H9 (cell line): Measurements from ENCODE around the gene RNPEPL1. TPM values are rescaled to one million over a fixed set of nuclear protein-coding genes. Genes with fewer than 3 reads are reported as not detected.
A peak's percentile ranks its signal among the peaks of the same experiment; 100 is the strongest.

Experiments used
- DNase-seq: peaks from one replicate; pipeline ENCODE4 v3.0.0-alpha.2; 2017
- H2AFZ ChIP-seq: one replicate; pipeline ENCODE4 v1.6.1; 2013; ENCODE audit warnings: mild to moderate bottlenecking, low read length, control low read depth, moderate library complexity
- H2AK5ac ChIP-seq: 2 replicates; pipeline ENCODE4 v1.6.1; 2013; ENCODE audit warnings: low read length, control low read depth, mixed read lengths; ENCODE audit not compliant: insufficient read length
- H2BK120ac ChIP-seq: one replicate; pipeline ENCODE4 v1.6.1; 2013; ENCODE audit warnings: low read depth, mild to moderate bottlenecking, low read length, control low read depth, inconsistent platforms; ENCODE audit not compliant: poor library complexity, severe bottlenecking
- H2BK12ac ChIP-seq: 2 replicates; pipeline ENCODE4 v1.6.1; 2013; ENCODE audit warnings: low read length, control low read depth, mixed read lengths, low read depth; ENCODE audit not compliant: insufficient read length
- H2BK15ac ChIP-seq: 2 replicates; pipeline ENCODE4 v1.6.1; 2013; ENCODE audit warnings: low read depth, low read length, control low read depth
- H2BK20ac ChIP-seq: one replicate; pipeline ENCODE4 v1.6.1; 2013; ENCODE audit warnings: low read depth, mild to moderate bottlenecking, low read length, control low read depth, inconsistent platforms; ENCODE audit not compliant: poor library complexity, severe bottlenecking
- H2BK5ac ChIP-seq: 2 replicates; pipeline ENCODE4 v1.6.1; 2013; ENCODE audit warnings: low read length, control low read depth, mixed read lengths; ENCODE audit not compliant: insufficient read length
- H3K14ac ChIP-seq: 2 replicates; pipeline ENCODE4 v1.6.1; 2013; ENCODE audit warnings: low read length, control low read depth; ENCODE audit not compliant: insufficient read depth
- H3K18ac ChIP-seq: 2 replicates; pipeline ENCODE4 v1.6.1; 2013; ENCODE audit warnings: low read depth, mild to moderate bottlenecking, mixed read lengths, low read length, control low read depth; ENCODE audit not compliant: insufficient read length
- H3K23ac ChIP-seq: 2 replicates; pipeline ENCODE4 v1.6.1; 2013; ENCODE audit warnings: low read length, control low read depth, mixed read lengths, low read depth; ENCODE audit not compliant: insufficient read length
- H3K23me2 ChIP-seq: 2 replicates; pipeline ENCODE4 v1.6.1; 2013; ENCODE audit warnings: low read depth, mild to moderate bottlenecking, mixed read lengths, low read length, control low read depth; ENCODE audit not compliant: insufficient read length, poor library complexity, severe bottlenecking
- H3K27ac ChIP-seq: 2 replicates; pipeline ENCODE4 v1.5.1; 2013; ENCODE audit warnings: low read length, control low read depth, mixed read lengths, low read depth; ENCODE audit not compliant: insufficient read length
- H3K27me3 ChIP-seq: 2 replicates; pipeline ENCODE4 v1.6.1; 2013; ENCODE audit warnings: low read length, control low read depth, inconsistent platforms; ENCODE audit not compliant: insufficient read depth
- H3K4ac ChIP-seq: 2 replicates; pipeline ENCODE4 v1.6.1; 2013; ENCODE audit warnings: low read depth, mild to moderate bottlenecking, control low read depth, inconsistent platforms, low read length, moderate library complexity
- H3K4me1 ChIP-seq: 2 replicates; pipeline ENCODE4 v1.6.1; 2013; ENCODE audit warnings: low read length, control low read depth, inconsistent platforms; ENCODE audit not compliant: insufficient read depth
- H3K4me2 ChIP-seq: 2 replicates; pipeline ENCODE4 v1.6.1; 2013; ENCODE audit warnings: low read length, control low read depth, mixed read lengths; ENCODE audit not compliant: insufficient read length, insufficient read depth
- H3K56ac ChIP-seq: 2 replicates; pipeline ENCODE4 v1.6.1; 2013; ENCODE audit warnings: low read depth, mild to moderate bottlenecking, mixed read lengths, low read length, control low read depth; ENCODE audit not compliant: insufficient read length
- H3K79me1 ChIP-seq: 2 replicates; pipeline ENCODE4 v1.6.1; 2013; ENCODE audit warnings: low read depth, mild to moderate bottlenecking, moderate library complexity, low read length, control low read depth, inconsistent platforms; ENCODE audit not compliant: insufficient read depth, poor library complexity, severe bottlenecking
- H3K79me2 ChIP-seq: 2 replicates; pipeline ENCODE4 v1.6.1; 2013; ENCODE audit warnings: low read length, control low read depth, inconsistent platforms; ENCODE audit not compliant: insufficient read depth
- H3K9ac ChIP-seq: 2 replicates; pipeline ENCODE4 v1.6.1; 2013; ENCODE audit warnings: low read length, control low read depth, mixed read lengths; ENCODE audit not compliant: insufficient read length; ENCODE audit errors: extremely low read depth
- H3K9me3 ChIP-seq: one replicate; pipeline ENCODE4 v1.6.1; 2013; ENCODE audit warnings: low read depth, low read length, inconsistent platforms; ENCODE audit not compliant: control insufficient read depth
- H3T11ph ChIP-seq: one replicate; pipeline ENCODE4 v1.6.1; 2013; ENCODE audit warnings: mild to moderate bottlenecking, low read length, control low read depth, inconsistent platforms
- H4K20me1 ChIP-seq: one replicate; pipeline ENCODE4 v1.6.1; 2013; ENCODE audit not compliant: control insufficient read depth, insufficient read length, insufficient read depth
- H4K5ac ChIP-seq: 2 replicates; pipeline ENCODE4 v1.6.1; 2013; ENCODE audit warnings: low read depth, mild to moderate bottlenecking, mixed read lengths, low read length, control low read depth; ENCODE audit not compliant: insufficient read length
- H4K8ac ChIP-seq: replicated peaks from 2 replicates; pipeline ENCODE4 v1.6.1; 2013; ENCODE audit warnings: low read length, control low read depth, mixed read lengths, low read depth; ENCODE audit not compliant: insufficient read length
- H4K91ac ChIP-seq: 2 replicates; pipeline ENCODE4 v1.6.1; 2013; ENCODE audit warnings: low read depth, mild to moderate bottlenecking, moderate library complexity, mixed read lengths, low read length, control low read depth; ENCODE audit not compliant: insufficient read length
- H3K27ac Mint-ChIP-seq, 3 experiments: 2 replicates in 2 of 3; 3 replicates in 1 of 3; pipeline ENCODE4 v1.8.0; 2020 to 2021; ENCODE audit warnings: mixed read lengths in 3 of 3, mild to moderate bottlenecking in 1 of 3, moderate library complexity in 1 of 3
- H3K27me3 Mint-ChIP-seq: 2 replicates; pipeline ENCODE4 v1.8.0; 2021; ENCODE audit warnings: low read depth, mild to moderate bottlenecking, moderate library complexity, mixed read lengths
- H3K36me3 Mint-ChIP-seq, 3 experiments: 2 replicates in 2 of 3; 3 replicates in 1 of 3; pipeline ENCODE4 v1.8.0; 2020 to 2021; ENCODE audit warnings: low read depth in 3 of 3, mixed read lengths in 3 of 3; ENCODE audit not compliant: insufficient read depth in 1 of 3
- H3K4me1 Mint-ChIP-seq, 2 experiments: 2 replicates each; pipeline ENCODE4 v1.8.0; 2020; ENCODE audit warnings: mixed read lengths in 2 of 2
- H3K4me3 Mint-ChIP-seq, 2 experiments: 2 replicates in 1 of 2; 3 replicates in 1 of 2; pipeline ENCODE4 v1.8.0; 2020 to 2021; ENCODE audit warnings: mild to moderate bottlenecking in 2 of 2, mixed read lengths in 2 of 2, moderate library complexity in 1 of 2
- H3K9me3 Mint-ChIP-seq, 2 experiments: 2 replicates in 1 of 2; 3 replicates in 1 of 2; pipeline ENCODE4 v1.8.0; 2020; ENCODE audit warnings: mild to moderate bottlenecking in 2 of 2, mixed read lengths in 2 of 2, moderate library complexity in 1 of 2
- CTCF ChIP-seq: fragments of 200-600 bp; sonication (generic); conservative IDR thresholded peaks from 3 replicates; pipeline ENCODE4 v1.8.0; 2021; ENCODE audit warnings: antibody characterized with exemption, mild to moderate bottlenecking
- WGBS: extraction: QIAGEN DNeasy Blood & Tissue Kit; methylation state at CpG from one replicate; pipeline ENCODE4 v1.1.7; 2013; ENCODE audit warnings: missing lambda C conversion rate, low lambda C conversion rate, mixed read lengths; ENCODE audit not compliant: insufficient read length; ENCODE audit errors: extremely low coverage; 5-methylcytosine and 5-hydroxymethylcytosine counted together
- total RNA-seq: library from RNA; stranded (reverse); gene quantifications from 2 replicates; pipeline ENCODE4 v1.2.1, GENCODE V29; 2021

Gene RNPEPL1
- total RNA-seq, 1 experiment from 2014 or later: 22.5 TPM

GRCh38 chr2:240564561-240565332 is 3.5 kb upstream of the RNPEPL1 start:
- H3K9me3 ChIP-seq: no peaks in the 10 kb centered on the region
- H4K20me1 ChIP-seq: no peaks in the 10 kb centered on the region
- no peak overlapping the region for H2BK12ac ChIP-seq
- H2BK120ac ChIP-seq: no peak overlapping the region
- no peak overlapping the region for H4K5ac ChIP-seq
- H3T11ph ChIP-seq: no peak overlapping the region
- Mint-ChIP-seq H3K4me3 (no peak overlapping the region; a peak in 1 of 5 replicates), H3K4me1 (peaks cover 32 to 34% of the 10 kb centered on the region in 2 experiments), H3K27me3 (peaks cover 27% of the 10 kb centered on the region), H3K9me3 (no peaks in the 10 kb centered on the region), H3K27ac (no peak overlapping the region), H3K36me3 (peaks cover 0 to 13% (median 2%) of the 10 kb centered on the region in 3 experiments; a peak in 3 of 7 replicates)
- H2AK5ac ChIP-seq: no peak overlapping the region
- H3K23me2 ChIP-seq: peaks cover 14% of the 10 kb centered on the region
- no peaks in the 10 kb centered on the region for H3K79me1 ChIP-seq
- no peaks in the 10 kb centered on the region; the same call in 1 of the 2 replicates for H3K79me2 ChIP-seq
- H2BK5ac ChIP-seq: no peak overlapping the region
- peaks cover 20% of the 10 kb centered on the region for H3K27me3 ChIP-seq
- no peak overlapping the region for H2BK15ac ChIP-seq
- no peak overlapping the region for H3K18ac ChIP-seq
- no peak overlapping the region for H3K14ac ChIP-seq
- H3K4ac ChIP-seq: no peak overlapping the region
- no peak overlapping the region for H3K23ac ChIP-seq
- no peak overlapping the region for H3K56ac ChIP-seq
- no peak overlapping the region for H2BK20ac ChIP-seq
- H3K4me1 ChIP-seq: peaks cover 2% of the 10 kb centered on the region; the same call in 1 of the 2 replicates
- H3K27ac ChIP-seq: no peak overlapping the region
- no peak overlapping the region for H3K9ac ChIP-seq
- peak; percentile 28; the same call in 2 of the 3 replicates for TF ChIP-seq CTCF
- no peak overlapping the region for H4K91ac ChIP-seq
- DNase-seq: peak; percentile 16
- no peak overlapping the region for H4K8ac ChIP-seq
- no CpG with 5 or more reads among the region's 10 CpGs for WGBS
- no peak overlapping the region for H3K4me2 ChIP-seq
- no peak overlapping the region for H2AFZ ChIP-seq
